HG02588 (cell line): ENCODE data around the gene SEPTIN12.

Experiments
- ATAC-seq: cut with Tn5 transposase; IDR thresholded peaks from one replicate; pipeline ENCODE4 v1.9.1; 2021; ENCODE audit warnings: mild to moderate bottlenecking, moderate library complexity; ENCODE audit not compliant: unreplicated experiment

The SEPTIN12 gene

GRCh38 chr16:4787627-4788482, at the start of gene SEPTIN12:
Gene SEPTIN12, minus strand, starts transcription at chr16:4788345. Its CDS starts 700 bp downstream, at chr16:4787645.
- ATAC-seq = no peak

GRCh38 chr16:4836727-4837126, 48.6 kb upstream of the SEPTIN12 start:
- no peak for ATAC-seq

DNA sequence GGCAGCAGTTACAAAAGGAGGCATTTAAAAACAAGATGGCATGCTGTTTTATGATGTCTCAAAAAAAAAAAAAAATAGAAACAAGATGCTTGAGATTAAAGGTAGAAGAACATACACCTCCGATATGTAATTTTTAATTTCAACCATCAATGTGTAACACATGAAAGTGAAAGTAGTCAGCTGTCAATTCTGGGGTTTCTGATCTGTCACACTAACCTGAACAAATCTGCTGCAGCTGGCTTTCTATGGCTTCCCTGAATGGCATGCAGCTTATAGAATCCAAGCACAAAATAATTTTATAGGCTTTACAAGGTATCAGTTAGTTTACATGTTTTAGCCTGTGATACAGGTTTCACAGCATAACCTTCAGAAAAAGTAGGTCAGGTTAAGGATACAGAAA, 45.4 kb upstream of the SEPTIN12 start:
- no peak for ATAC-seq

DNA sequence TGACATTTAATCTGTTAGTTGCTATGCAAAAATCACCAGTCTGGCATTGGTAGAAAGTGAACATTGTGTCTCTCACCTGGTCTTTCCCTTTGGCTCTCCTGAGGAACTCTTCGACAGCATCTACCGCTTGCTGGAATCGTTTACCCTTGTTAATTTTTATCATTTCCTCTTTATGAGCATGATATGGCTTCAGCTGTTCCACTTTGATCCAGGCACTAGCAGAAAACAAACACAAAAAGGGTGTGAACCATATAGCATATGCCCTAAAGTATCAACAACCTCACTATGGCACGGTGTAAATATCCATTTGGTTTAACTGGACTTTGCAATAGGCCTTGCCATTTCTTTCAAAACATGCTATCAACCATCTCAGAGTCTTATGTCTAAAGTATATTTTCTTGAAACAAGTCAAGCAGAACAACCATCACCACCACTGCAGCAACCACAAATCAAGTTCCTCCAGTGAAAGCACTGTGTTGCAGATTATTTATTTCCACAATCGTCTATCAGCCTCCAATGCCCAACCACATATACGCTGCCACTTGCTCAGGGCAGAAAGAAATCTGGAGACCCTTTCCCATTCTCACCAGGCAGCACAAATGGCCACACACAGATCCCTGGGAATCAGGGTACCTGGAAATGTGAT, 44.7 kb upstream of the SEPTIN12 start:
- no peak for ATAC-seq

DNA sequence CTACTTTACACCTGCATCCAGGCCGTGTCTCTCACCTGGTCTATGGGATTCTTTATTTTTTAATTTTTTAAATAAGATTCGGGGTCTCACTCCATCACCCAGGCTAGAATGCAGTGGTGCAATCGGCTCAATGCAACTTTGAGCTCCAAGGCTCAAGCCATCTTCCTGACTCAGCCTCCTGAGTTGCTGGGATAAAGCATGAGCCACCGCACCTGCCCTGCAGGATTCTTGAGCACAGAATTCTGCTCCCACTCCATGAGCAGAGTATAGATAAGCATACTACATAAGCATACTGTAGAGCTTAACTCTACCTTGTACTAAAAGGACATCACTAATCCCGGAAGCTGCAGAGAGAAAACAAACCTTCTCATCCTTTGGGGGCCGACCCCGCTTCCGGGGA, 43.5 kb upstream of the SEPTIN12 start:
- ATAC-seq = no peak

DNA sequence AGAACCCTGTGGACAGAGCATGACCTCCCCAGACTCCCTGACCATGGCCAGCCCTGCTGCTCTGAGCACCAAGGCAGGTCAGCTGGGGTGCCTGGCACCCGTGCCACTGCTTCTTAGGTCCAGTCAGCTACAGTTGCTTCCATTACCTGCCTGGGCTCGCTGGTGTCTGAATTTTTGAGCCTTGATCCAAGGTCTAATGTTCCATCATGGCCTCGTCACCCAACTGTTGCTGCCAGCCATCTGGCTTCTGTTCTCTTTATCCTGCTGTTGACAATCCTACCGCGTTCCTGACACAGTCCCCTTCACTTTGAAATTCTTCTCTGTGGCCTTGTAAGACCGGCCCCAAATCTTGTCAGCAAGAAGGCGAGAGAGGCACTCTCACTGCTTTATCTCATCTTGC, 42.3 kb upstream of the SEPTIN12 start:
- no peak for ATAC-seq

DNA sequence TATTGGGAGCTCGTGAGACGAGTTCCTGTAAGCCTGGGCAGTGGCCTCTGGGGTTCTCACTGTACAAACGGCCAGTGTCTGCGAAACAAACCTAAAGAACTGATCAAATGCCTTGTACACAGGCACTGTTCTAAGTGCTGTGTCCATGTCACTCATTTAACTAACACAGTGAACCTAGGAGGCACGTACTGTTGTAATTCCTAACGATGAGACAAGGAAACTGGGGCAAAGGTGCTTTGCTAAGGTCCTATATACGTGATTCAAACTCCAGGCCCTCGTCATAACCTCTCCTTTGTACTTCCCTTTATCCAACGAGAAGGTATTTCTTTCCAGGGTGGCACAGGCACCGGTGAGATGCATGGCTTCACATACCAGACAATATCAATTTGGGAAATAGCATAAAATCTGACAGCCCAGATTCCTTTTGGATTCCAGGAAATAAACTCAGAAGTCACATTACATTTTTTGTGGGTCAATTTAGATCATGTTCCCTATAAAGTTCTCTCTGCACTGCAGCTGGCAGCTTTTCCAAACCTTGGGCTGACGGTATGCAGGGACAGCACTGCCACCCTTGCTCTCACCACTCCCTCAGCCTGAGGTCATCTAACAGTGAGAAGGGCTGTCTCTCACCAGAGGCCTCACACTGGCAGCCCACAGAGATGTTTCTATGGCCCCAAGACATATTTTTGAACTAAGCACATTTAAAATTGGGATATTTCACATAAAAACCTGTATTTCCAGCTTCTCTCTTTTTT, 40.6 kb upstream of the SEPTIN12 start:
- ATAC-seq = no peak

DNA sequence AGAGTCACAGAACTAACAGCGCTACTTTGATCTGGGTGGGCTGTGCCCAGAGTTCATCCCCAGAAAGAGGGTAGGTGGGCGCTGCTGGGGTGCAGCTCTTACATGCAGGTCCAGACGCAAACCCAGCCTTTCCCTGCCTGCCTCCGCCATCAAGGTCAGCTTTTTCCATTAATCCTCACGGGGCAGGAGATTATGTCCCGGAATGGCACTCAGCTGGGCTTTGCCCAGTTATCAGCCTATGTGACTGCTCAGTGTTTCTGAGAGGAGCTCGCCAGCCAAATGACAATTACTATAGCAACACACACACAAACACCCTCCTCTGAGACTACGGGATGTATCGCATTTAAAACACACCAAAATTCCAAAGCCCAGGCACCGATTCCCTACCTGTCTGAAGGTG, 38.8 kb upstream of the SEPTIN12 start:
- ATAC-seq = no peak

GRCh38 chr16:4826526-4826925, 38.4 kb upstream of the SEPTIN12 start:
- ATAC-seq = no peak

- no peak for ATAC-seq
Measured at GRCh38 chr16:4825196-4825595, 37.1 kb upstream of the SEPTIN12 start.

GRCh38 chr16:4820652-4821051, 32.5 kb upstream of the SEPTIN12 start:
- ATAC-seq = no peak

DNA sequence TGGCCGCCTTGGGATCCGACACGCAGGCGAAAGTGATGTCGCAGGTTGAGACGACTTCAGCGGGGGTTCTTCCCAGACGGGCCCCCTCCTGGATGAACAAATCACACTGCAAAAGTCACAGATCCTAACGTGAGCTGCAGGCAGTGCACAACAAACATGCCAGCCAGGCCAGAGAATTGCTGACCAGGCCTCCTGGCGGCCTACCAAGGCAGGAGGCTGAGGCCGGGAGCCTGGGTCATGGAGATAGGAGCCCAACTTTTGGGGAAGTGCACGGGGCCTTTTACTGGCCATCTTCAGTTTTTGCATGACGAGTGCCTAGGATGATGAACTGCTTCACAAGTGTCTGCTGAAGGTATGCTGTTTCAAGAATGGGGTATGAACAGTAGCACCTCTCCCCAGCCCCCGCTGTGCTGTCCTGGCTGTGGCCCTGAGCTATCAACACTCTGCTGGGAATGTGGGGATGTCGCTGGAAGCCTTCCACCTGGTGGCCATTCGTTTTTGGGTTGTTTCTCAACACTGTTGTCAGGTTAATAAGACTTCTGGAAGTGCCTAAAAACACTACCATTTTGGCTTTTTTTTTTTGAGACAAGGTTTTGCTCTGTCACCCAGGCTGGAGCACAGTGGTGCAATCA, 26.5 kb upstream of the SEPTIN12 start:
- no peak for ATAC-seq

GRCh38 chr16:4814046-4814445, 25.9 kb upstream of the SEPTIN12 start:
- ATAC-seq = no peak

DNA sequence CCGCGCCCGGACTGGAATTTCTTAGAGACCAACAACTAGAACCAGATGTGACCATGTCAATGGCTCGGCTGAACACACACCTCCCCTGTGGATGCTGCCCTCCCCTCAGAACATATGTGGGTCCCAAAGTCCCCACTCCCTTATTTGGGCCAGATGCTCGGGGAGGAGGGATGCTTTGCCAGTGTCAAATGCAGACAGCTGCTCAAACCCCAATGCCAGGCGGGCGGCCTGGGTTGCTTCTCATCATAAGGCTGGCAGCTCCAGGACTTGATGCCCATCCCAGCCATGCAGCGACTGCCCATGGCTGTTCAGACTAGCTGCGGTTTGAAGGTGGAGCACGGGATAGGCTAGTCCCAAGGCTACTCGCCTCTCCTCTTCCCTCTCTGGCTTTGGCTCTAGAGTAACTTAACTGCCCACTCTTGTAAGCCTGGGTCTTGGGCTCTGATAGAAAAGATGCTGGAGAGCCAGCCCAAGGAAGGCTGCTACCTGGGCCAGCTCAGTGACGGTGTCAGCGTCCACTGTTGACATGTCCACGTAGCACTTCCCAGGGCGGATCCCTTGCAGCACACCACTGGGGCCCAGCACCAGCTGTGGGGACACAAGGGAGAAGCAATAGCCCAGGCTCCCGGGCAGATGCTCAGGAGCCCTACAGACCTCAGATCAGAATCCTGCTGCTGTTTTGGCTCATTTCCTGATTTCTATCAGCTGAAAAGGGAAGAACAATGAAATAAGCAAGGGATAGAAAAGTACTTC, 25.3 kb upstream of the SEPTIN12 start:
- ATAC-seq = no peak

GRCh38 chr16:4811773-4812172, 23.6 kb upstream of the SEPTIN12 start:
- ATAC-seq = no peak

DNA sequence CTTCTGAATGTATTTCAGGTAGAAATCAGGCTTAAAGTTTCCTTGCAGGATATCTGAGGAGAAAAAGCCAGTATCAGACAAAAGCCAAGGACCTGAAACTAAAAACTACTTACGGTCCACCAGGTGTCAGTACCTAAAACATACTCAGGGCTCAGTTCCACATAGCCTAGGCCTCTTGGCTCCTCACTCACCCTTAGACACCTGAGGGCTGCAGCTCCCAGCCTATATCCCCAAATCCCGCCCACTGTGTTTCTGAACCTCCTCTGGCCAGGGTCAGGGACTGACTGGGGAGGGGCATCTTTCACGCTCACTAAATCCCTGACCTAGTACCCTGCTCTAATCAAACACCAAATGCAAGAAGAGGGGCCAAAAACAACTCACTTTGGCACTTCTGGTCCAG, 23.1 kb upstream of the SEPTIN12 start:
- ATAC-seq = no peak

DNA sequence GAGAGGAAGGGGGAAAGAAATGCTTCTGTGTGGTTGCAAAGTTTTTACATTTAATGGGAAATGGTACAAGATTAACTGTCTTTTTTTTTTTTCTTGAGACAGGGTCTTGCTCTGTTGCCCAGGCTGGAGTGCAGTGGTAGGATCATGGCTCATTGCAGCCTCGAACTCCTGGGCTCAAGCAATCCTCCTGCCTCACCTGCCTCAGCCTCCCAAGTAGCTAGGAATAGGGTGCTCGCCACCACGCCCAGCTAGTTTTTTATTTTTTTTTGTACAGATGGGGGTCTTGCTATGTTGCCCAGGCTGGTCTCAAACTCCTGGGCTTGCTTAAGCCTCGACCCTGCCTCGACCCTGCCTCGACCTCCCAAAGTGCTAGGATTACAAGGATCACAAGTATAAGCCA, 18.1 kb upstream of the SEPTIN12 start:
- ATAC-seq = no peak

DNA sequence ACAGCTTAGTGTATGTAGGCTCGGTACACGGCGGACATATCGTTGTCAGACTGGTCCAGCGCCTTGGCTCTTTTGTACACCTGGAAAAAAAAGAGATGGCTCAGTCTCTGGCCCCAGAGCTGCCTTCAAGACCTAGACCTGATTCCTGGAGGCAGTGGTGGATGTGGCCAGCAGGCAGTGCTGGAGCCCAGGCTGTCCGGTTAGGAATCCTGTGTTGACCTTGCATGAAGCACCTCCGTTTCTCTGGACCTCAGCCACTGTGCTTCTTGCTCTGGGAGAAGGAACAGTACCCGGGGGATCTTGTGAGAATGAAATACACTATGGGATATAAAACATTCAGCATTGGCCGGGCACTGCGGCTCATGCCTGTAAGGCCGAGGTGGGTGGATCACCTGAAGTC, 17.1 kb upstream of the SEPTIN12 start:
- ATAC-seq = no peak

GRCh38 chr16:4803898-4804762, 16.0 kb upstream of the SEPTIN12 start:
- ATAC-seq = no peak
